Measurements from ENCODE around the gene CFAP126. TPM values are rescaled to one million over a fixed set of nuclear protein-coding genes. Genes with fewer than 3 reads are reported as not detected.
"Not testable (repeated sequence)": the region's sequence is repeated elsewhere in the genome, so short reads cannot be mapped to it uniquely, and the experiment has no call there.

The CFAP126 gene
- total RNA-seq, 1 donor from 2014 or later: not detected

DNA sequence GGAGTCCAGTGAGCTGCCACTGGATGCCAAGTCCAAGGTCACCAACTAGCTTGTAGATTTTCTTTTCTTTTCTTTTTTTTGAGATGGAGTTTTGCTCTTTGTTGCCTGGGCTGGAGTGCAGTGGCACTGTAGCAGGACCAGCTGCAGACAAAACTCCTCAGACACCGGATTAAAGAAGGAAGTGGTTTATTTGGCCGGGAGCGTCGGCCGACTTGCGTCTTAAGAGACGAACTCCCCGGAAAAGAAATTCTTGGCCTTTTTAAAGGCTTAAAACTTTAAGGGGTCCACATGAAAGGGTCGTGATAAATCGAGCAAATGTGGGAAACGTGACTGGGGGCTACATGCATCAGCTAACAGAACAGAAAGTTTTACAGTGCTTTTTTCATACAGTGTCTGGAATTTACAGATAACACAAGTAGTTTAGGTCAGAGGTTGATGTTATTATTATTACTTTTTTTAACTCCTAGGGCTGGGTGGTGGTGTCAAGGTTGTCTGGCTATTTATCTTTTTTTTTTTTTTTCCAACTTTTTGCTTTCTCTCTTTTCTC, 36.4 kb upstream of the CFAP126 start:
- Mint-ChIP-seq H3K36me3 (ENCODE audit: unreplicated experiment) (no peaks in the 10 kb centered on the region), H3K4me1 (ENCODE audit: unreplicated experiment) (peaks cover 9% of the 10 kb centered on the region), H3K27me3 (ENCODE audit: unreplicated experiment) (peaks cover 10% of the 10 kb centered on the region), H3K27ac (ENCODE audit: unreplicated experiment) (no peak overlapping the region), H3K9me3 (ENCODE audit: unreplicated experiment) (no peaks in the 10 kb centered on the region), H3K4me3 (ENCODE audit: unreplicated experiment) (no peak overlapping the region)
- no peak for DNase-seq (ENCODE audit: extremely low spot score, unreplicated experiment)
- TF ChIP-seq, protein P1, sequence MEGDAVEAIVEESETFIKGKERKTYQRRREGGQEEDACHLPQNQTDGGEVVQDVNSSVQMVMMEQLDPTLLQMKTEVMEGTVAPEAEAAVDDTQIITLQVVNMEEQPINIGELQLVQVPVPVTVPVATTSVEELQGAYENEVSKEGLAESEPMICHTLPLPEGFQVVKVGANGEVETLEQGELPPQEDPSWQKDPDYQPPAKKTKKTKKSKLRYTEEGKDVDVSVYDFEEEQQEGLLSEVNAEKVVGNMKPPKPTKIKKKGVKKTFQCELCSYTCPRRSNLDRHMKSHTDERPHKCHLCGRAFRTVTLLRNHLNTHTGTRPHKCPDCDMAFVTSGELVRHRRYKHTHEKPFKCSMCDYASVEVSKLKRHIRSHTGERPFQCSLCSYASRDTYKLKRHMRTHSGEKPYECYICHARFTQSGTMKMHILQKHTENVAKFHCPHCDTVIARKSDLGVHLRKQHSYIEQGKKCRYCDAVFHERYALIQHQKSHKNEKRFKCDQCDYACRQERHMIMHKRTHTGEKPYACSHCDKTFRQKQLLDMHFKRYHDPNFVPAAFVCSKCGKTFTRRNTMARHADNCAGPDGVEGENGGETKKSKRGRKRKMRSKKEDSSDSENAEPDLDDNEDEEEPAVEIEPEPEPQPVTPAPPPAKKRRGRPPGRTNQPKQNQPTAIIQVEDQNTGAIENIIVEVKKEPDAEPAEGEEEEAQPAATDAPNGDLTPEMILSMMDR (IDR thresholded peaks at IDR 0.05): no peak

- H3K4me3 Mint-ChIP-seq (ENCODE audit: unreplicated experiment): no peak overlapping the region
- TF ChIP-seq, protein P1 (IDR thresholded peaks at IDR 0.05): no peak
- no peak for DNase-seq (ENCODE audit: extremely low spot score, unreplicated experiment)
- H3K4me1 Mint-ChIP-seq (ENCODE audit: unreplicated experiment): peaks cover 13% of the 10 kb centered on the region
- H3K36me3 Mint-ChIP-seq (ENCODE audit: unreplicated experiment): no peaks in the 10 kb centered on the region
- no peaks in the 10 kb centered on the region for H3K9me3 Mint-ChIP-seq (ENCODE audit: unreplicated experiment)
- peaks cover 10% of the 10 kb centered on the region for H3K27me3 Mint-ChIP-seq (ENCODE audit: unreplicated experiment)
- H3K27ac Mint-ChIP-seq (ENCODE audit: unreplicated experiment): no peak overlapping the region
Measured at GRCh38 chr1:161402446-161402845, 34.8 kb upstream of the CFAP126 start.

DNA sequence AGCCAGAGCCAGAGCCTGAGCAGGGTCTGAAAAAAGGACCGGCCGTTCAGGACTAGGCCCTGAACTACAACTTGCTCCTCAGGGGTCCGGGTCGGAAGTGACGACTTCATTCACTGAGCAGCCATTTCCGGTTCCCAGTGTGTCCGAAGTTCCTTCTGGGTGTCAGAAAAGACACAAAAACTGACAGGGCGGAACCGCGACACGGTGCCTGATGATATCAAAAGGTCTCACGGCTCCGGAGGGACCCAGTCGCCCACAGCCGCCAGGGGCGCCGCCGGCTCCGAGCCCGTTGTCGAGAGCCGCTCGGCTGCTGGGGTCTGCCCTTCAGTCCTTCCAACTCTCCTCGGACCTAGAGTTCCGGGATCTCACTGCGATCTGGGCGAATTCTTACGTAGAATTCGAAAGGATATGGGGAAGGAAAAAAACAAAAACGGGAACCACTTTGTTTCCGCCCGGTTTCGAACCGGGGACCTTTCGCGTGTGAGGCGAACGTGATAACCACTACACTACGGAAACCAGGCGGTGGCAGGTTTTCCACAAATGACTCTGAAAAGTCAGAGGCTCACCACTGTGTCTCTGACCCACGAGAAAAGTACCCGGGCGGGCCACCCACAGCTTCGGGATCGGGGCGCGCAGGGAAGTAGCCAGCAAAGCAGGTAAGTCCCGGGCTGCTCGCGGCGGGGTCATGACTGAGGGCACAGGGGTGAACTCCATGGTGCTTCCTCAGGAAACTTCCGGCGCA, 31.8 kb upstream of the CFAP126 start:
- Mint-ChIP-seq H3K27ac (ENCODE audit: unreplicated experiment) (peak overlapping the region; percentile 100), H3K4me3 (ENCODE audit: unreplicated experiment) (peak overlapping the region; percentile 94), H3K4me1 (ENCODE audit: unreplicated experiment) (peaks cover 13% of the 10 kb centered on the region), H3K27me3 (ENCODE audit: unreplicated experiment) (peaks cover 9% of the 10 kb centered on the region), H3K36me3 (ENCODE audit: unreplicated experiment) (no peaks in the 10 kb centered on the region), H3K9me3 (ENCODE audit: unreplicated experiment) (no peaks in the 10 kb centered on the region)
- TF ChIP-seq, protein P1 (IDR thresholded peaks at IDR 0.05): peak; percentile 52
- peak; percentile 94 for DNase-seq (ENCODE audit: extremely low spot score, unreplicated experiment)

- Mint-ChIP-seq H3K27me3 (ENCODE audit: unreplicated experiment) (peaks cover 6% of the 10 kb centered on the region), H3K36me3 (ENCODE audit: unreplicated experiment) (no peaks in the 10 kb centered on the region), H3K27ac (ENCODE audit: unreplicated experiment) (peak overlapping the region; percentile 100), H3K9me3 (ENCODE audit: unreplicated experiment) (no peaks in the 10 kb centered on the region), H3K4me3 (ENCODE audit: unreplicated experiment) (peak overlapping the region; percentile 94), H3K4me1 (ENCODE audit: unreplicated experiment) (peaks cover 12% of the 10 kb centered on the region)
- no peak for DNase-seq (ENCODE audit: extremely low spot score, unreplicated experiment)
- TF ChIP-seq, protein P1 (IDR thresholded peaks at IDR 0.05): no peak
Measured at GRCh38 chr1:161398900-161399256, 31.2 kb upstream of the CFAP126 start.

DNA sequence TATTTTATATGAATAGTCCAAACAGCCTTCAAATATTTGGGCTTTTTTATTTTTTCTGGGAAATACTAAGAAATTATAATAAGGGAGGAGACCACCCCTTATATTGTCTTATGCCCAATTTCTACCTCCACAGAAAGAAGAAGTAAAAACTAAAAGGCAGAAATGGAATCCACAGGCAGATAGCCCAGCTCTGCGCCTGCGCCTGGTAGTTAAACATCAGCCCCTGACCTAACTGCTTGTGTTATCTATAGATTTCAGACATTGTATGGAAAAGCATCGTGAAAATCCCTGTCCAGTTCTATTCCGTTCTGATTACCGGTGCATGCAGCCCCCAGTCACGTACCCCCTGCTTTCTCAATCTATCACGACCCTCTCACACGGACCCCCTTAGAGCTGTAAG, 29.4 kb upstream of the CFAP126 start:
- not testable (repeated sequence) for DNase-seq (ENCODE audit: extremely low spot score, unreplicated experiment); H3K27me3 Mint-ChIP-seq (ENCODE audit: unreplicated experiment); H3K9me3 Mint-ChIP-seq (ENCODE audit: unreplicated experiment); H3K4me3 Mint-ChIP-seq (ENCODE audit: unreplicated experiment); H3K36me3 Mint-ChIP-seq (ENCODE audit: unreplicated experiment); H3K27ac Mint-ChIP-seq (ENCODE audit: unreplicated experiment)
- H3K4me1 Mint-ChIP-seq (ENCODE audit: unreplicated experiment): peaks cover 10% of the 10 kb centered on the region

All from osteocyte (in vitro differentiated cells).